SK-N-SH (cell line): Measurements from ENCODE around the gene ZSWIM3. TPM values are rescaled to one million over a fixed set of nuclear protein-coding genes. Genes with fewer than 3 reads are reported as not detected.

Source experiments
- CTCF ChIA-PET: fragments of 300-600, 350-600 bp; formaldehyde crosslinking; extraction: SDS; loops from one replicate; lab custom pipeline; 2021; lab: Yijun Ruan, JAX
- POLR2A ChIA-PET: fragments of 350-600 bp; sonication (Branson Sonifier 250); formaldehyde crosslinking; extraction: SDS; loops from one replicate; lab custom pipeline; 2020; ENCODE audit warnings: antibody characterized with exemption, inconsistent platforms; lab: Yijun Ruan, JAX
- DNase-seq: peaks from one replicate; pipeline ENCODE4 v3.0.0; 2012
- H2AFZ ChIP-seq: fragments of 200-600 bp; sonication (generic); 2 replicates; pipeline ENCODE4 v1.8.1; 2016; ENCODE audit warnings: antibody characterized with exemption, mild to moderate bottlenecking, low read depth
- H3F3A ChIP-seq: fragments of 200-600 bp; sonication (generic); replicated peaks from 2 replicates; pipeline ENCODE3; 2016; ENCODE audit warnings: antibody characterized with exemption, mild to moderate bottlenecking; ENCODE audit not compliant: insufficient read depth
- H3K27ac ChIP-seq, 2 experiments: fragments of 200-500 bp in 1 of 2; fragments of 200-600 bp in 1 of 2; sonication (Bioruptor generic) in 1 of 2; sonication (generic), shearing (Covaris generic) in 1 of 2; 2 replicates each; pipeline versions ENCODE4 v1.5.1 to v1.6.1; 2014 to 2016; ENCODE audit warnings: low read depth in 2 of 2, inconsistent platforms in 1 of 2, low read length in 1 of 2, mild to moderate bottlenecking in 1 of 2, mixed read lengths in 1 of 2
- H3K27me3 ChIP-seq: fragments of 200-600 bp; sonication (generic), shearing (Covaris generic); 2 replicates; pipeline ENCODE4 v1.6.1; 2016; ENCODE audit warnings: mixed run types; ENCODE audit not compliant: insufficient read depth
- H3K36me3 ChIP-seq, 2 experiments: fragments of 200-500 bp in 1 of 2; fragments of 200-600 bp in 1 of 2; sonication (Bioruptor generic) in 1 of 2; sonication (generic) in 1 of 2; replicated peaks in 1 of 2; 2 replicates each; pipeline versions ENCODE3 to v1.5.1; 2014 to 2016; ENCODE audit warnings: low read length in 1 of 2, mild to moderate bottlenecking in 1 of 2; ENCODE audit not compliant: insufficient read depth in 2 of 2, control insufficient read depth in 1 of 2
- H3K4me1 ChIP-seq, 2 experiments: fragments of 200-500 bp in 1 of 2; fragments of 200-600 bp in 1 of 2; sonication (Bioruptor generic) in 1 of 2; sonication (generic), shearing (Covaris generic) in 1 of 2; 2 replicates each; pipeline versions ENCODE4 v1.5.1 to v1.6.1; 2014 to 2016; ENCODE audit warnings: low read depth in 1 of 2, low read length in 1 of 2, mixed run types in 1 of 2; ENCODE audit not compliant: insufficient read depth in 2 of 2, control insufficient read depth in 1 of 2
- H3K4me2 ChIP-seq: fragments of 200-600 bp; sonication (generic), shearing (Covaris generic); 2 replicates; pipeline ENCODE4 v1.6.1; 2017; ENCODE audit warnings: mixed run types
- H3K4me3 ChIP-seq, 2 experiments: fragments of 200-500 bp in 1 of 2; fragments of 200-600 bp in 1 of 2; sonication (Bioruptor generic) in 1 of 2; sonication (generic), shearing (Covaris generic) in 1 of 2; 2 replicates each; pipeline versions ENCODE4 v1.5.1 to v1.8.1; 2014 to 2016; ENCODE audit warnings: low read depth in 2 of 2, inconsistent platforms in 1 of 2, low read length in 1 of 2, mild to moderate bottlenecking in 1 of 2, mixed read lengths in 1 of 2, moderate library complexity in 1 of 2
- H3K79me2 ChIP-seq: fragments of 200-600 bp; sonication (generic); 2 replicates; pipeline ENCODE4 v1.8.1; 2017; ENCODE audit warnings: mild to moderate bottlenecking; ENCODE audit not compliant: insufficient read depth
- H3K9ac ChIP-seq: fragments of 200-600 bp; sonication (generic); 2 replicates; pipeline ENCODE4 v1.6.1; 2017; ENCODE audit warnings: mixed run types
- H3K9me2 ChIP-seq: fragments of 200-600 bp; sonication (generic); 2 replicates; pipeline ENCODE4 v1.6.1; 2017; ENCODE audit warnings: mixed run types
- H3K9me3 ChIP-seq: fragments of 200-600 bp; sonication (generic); 2 replicates; pipeline ENCODE4 v1.6.1; 2017; ENCODE audit warnings: mixed run types, mild to moderate bottlenecking, moderate library complexity
- H4K20me1 ChIP-seq: fragments of 200-600 bp; sonication (generic); 2 replicates; pipeline ENCODE4 v1.6.1; 2017; ENCODE audit warnings: mild to moderate bottlenecking, mixed run types; ENCODE audit not compliant: insufficient read depth
- CHD2 ChIP-seq: fragments of 150-350 bp; IDR thresholded peaks from 2 replicates; pipeline ENCODE4 v1.6.1; 2018; ENCODE audit warnings: low read length; ENCODE audit not compliant: partially characterized antibody
- FOXJ3 ChIP-seq: sonication (generic); formaldehyde crosslinking; IDR thresholded peaks from 2 replicates; pipeline ENCODE4 v1.5.1; 2020; ENCODE audit warnings: mild to moderate bottlenecking, missing genetic modification reagents
- MXI1 ChIP-seq: IDR thresholded peaks from 2 replicates; pipeline ENCODE4 v1.6.1; 2012; ENCODE audit warnings: mild to moderate bottlenecking, low read depth, low read length, improper control_type of control experiment
- POLR2AphosphoS5 ChIP-seq: IDR thresholded peaks from 2 replicates; pipeline ENCODE4 v1.6.1; 2012; ENCODE audit warnings: low read depth, low read length
- RXRA ChIP-seq: IDR thresholded peaks from 2 replicates; pipeline ENCODE4 v1.4.0; 2012; ENCODE audit warnings: low read depth, mild to moderate bottlenecking, borderline replicate concordance
- SIN3A ChIP-seq: IDR thresholded peaks from 2 replicates; pipeline ENCODE4 v1.6.1; 2012; ENCODE audit warnings: low read depth, mild to moderate bottlenecking, low read length, moderate library complexity, borderline replicate concordance
- SMC3 ChIP-seq: IDR thresholded peaks from 2 replicates; pipeline ENCODE4 v1.6.1; 2012; ENCODE audit warnings: low read depth, low read length, improper control_type of control experiment
- TAF1 ChIP-seq: IDR thresholded peaks from 2 replicates; pipeline ENCODE4 v1.6.1; 2012; ENCODE audit warnings: low read depth, mild to moderate bottlenecking, low read length, moderate library complexity, borderline replicate concordance
- USF1 ChIP-seq: IDR thresholded peaks from 2 replicates; pipeline ENCODE4 v1.4.0; 2012; ENCODE audit warnings: low read depth, borderline replicate concordance
- ZBTB33 ChIP-seq: IDR thresholded peaks from 2 replicates; pipeline ENCODE4 v1.4.0; 2012; ENCODE audit warnings: low read depth, borderline replicate concordance
- WGBS: methylation state at CpG from one replicate; pipeline ENCODE4 v1.1.6; 2017; ENCODE audit warnings: low lambda C conversion rate; 5-methylcytosine and 5-hydroxymethylcytosine counted together
- polyA plus RNA-seq, 3 experiments: library from polyadenylated mRNA; depleted of rRNA; stranded (reverse); fragments of >200 nt; gene quantifications; 2 replicates each; pipeline ENCODE4 v1.2.3, GENCODE V29; 2012
- TF ChIP-seq, protein P1 (sequence below): IDR thresholded peaks from 2 replicates; pipeline ENCODE4; 2012
- TF ChIP-seq, protein P2 (sequence below): fragments of 150-350 bp; IDR thresholded peaks from 2 replicates; pipeline ENCODE4 v1.6.1; 2016; ENCODE audit warnings: mild to moderate bottlenecking, low read depth, low read length

ZSWIM3 gene
- polyA plus RNA-seq, 1 of the 3 experiments (the other 2 are of a cell fraction): 2.3 TPM

GRCh38 chr20:45911486-45912343 is 54.3 kb downstream of the ZSWIM3 start, which contains the start of gene PLTP:
PLTP (minus strand) TSS chr20:45912155; CDS start chr20:45911452, 703 bp downstream.
- Histone ChIP-seq H3K27ac (peak within 1 kb of the TSS; percentile 81 to 91), H3K79me2 (peaks cover 10% of the 10 kb centered on the region), H3K4me3 (peak within 1 kb of the TSS; percentile 60 to 72), H4K20me1 (no peaks in the 10 kb centered on the region; the same call in 1 of the 2 replicates)
- TF ChIP-seq MXI1: peak; percentile 86
- TF ChIP-seq ZBTB33: peak; percentile 10; the same call in 1 of the 2 replicates
- TF ChIP-seq USF1: peak; percentile 87
- no peak for TF ChIP-seq TAF1
- peak; percentile 30 for TF ChIP-seq CHD2
- TF ChIP-seq SIN3A: peak; percentile 31; the same call in 1 of the 2 replicates
- TF ChIP-seq, protein P1, sequence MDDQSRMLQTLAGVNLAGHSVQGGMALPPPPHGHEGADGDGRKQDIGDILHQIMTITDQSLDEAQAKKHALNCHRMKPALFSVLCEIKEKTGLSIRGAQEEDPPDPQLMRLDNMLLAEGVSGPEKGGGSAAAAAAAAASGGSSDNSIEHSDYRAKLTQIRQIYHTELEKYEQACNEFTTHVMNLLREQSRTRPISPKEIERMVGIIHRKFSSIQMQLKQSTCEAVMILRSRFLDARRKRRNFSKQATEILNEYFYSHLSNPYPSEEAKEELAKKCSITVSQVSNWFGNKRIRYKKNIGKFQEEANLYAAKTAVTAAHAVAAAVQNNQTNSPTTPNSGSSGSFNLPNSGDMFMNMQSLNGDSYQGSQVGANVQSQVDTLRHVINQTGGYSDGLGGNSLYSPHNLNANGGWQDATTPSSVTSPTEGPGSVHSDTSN: 0 out of 2 replicates have a peak, but pooled peaks have one; percentile 3
- TF ChIP-seq SMC3: no peak
- TF ChIP-seq POLR2AphosphoS5: peak; percentile 89
- TF ChIP-seq, all 33 proteins: peak for 7
- DNase-seq: peak; percentile 89
- Histone ChIP-seq H3K4me1 (peaks cover 7 to 8% of the 10 kb centered on the region in 2 experiments; a peak in 1 of 4 replicates), H2AFZ (peak within 1 kb of the TSS; percentile 95), H3F3A (peaks cover 6% of the 10 kb centered on the region), H3K9ac (peak within 1 kb of the TSS; percentile 84), H3K9me3 (no peaks in the 10 kb centered on the region), H3K9me2 (no peaks in the 10 kb centered on the region), H3K27me3 (no peaks in the 10 kb centered on the region), H3K36me3 (peaks cover 6 to 14% of the 10 kb centered on the region in 2 experiments), H3K4me2 (peak within 1 kb of the TSS; percentile 99)
- 9% methylated on average over 24 of the region's 58 CpGs for WGBS
- ChIA-PET CTCF (interaction anchor here (1.1 kb wide), 1 partner anchor 21 kb away, joined by 4 read pairs; no protein-coding TSS in a partner anchor), POLR2A (interaction anchor here (0.5 to 3.2 kb wide), 7 partner anchors 8 to 30 kb away, joined by 3 to 46 read pairs (median 5); partner anchors contain the start of genes CTSA, NEURL2 and PCIF1)

GRCh38 chr20:45912344-45912682 is 54.9 kb downstream of the ZSWIM3 start:
- Histone ChIP-seq H3K4me1 (peaks cover 7 to 8% of the 10 kb centered on the region in 2 experiments; a peak in 1 of 4 replicates), H3K9ac (peak overlapping the region; percentile 84), H2AFZ (peak overlapping the region; percentile 95), H3F3A (peaks cover 6% of the 10 kb centered on the region), H4K20me1 (no peaks in the 10 kb centered on the region; the same call in 1 of the 2 replicates), H3K4me3 (peak overlapping the region; percentile 60 to 72), H3K9me3 (no peaks in the 10 kb centered on the region), H3K9me2 (no peaks in the 10 kb centered on the region), H3K36me3 (peaks cover 5 to 14% of the 10 kb centered on the region in 2 experiments), H3K79me2 (peaks cover 10% of the 10 kb centered on the region), H3K4me2 (peak overlapping the region; percentile 99), H3K27ac (peak overlapping the region; percentile 47 to 91), H3K27me3 (no peaks in the 10 kb centered on the region)
- 60% methylated on average over 4 of the region's 4 CpGs for WGBS
- DNase-seq: no peak
- POLR2A ChIA-PET: interaction anchor here (0.6 to 3.2 kb wide), 5 partner anchors 8 to 30 kb away, joined by 3 to 46 read pairs (median 5); partner anchors contain the start of genes CTSA, NEURL2 and PCIF1
- CTCF ChIA-PET: interaction anchor here (1.1 kb wide), 1 partner anchor 22 kb away, joined by 4 read pairs; no protein-coding TSS in a partner anchor
- TF ChIP-seq, protein P1: no peak
- TF ChIP-seq FOXJ3 (CRISPR knock-in tag): no peak
- no peak for TF ChIP-seq SMC3
- no peak for TF ChIP-seq POLR2AphosphoS5
- TF ChIP-seq, protein P2, sequence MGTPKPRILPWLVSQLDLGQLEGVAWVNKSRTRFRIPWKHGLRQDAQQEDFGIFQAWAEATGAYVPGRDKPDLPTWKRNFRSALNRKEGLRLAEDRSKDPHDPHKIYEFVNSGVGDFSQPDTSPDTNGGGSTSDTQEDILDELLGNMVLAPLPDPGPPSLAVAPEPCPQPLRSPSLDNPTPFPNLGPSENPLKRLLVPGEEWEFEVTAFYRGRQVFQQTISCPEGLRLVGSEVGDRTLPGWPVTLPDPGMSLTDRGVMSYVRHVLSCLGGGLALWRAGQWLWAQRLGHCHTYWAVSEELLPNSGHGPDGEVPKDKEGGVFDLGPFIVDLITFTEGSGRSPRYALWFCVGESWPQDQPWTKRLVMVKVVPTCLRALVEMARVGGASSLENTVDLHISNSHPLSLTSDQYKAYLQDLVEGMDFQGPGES: no peak
- TF ChIP-seq ZBTB33: no peak
- no peak for TF ChIP-seq SIN3A
- TF ChIP-seq TAF1: no peak
- no peak for TF ChIP-seq RXRA
